Testis (tissue), 2 donors: Measurements from ENCODE around the gene TBCCD1.

ENCODE experiments used
- POLR2A ChIP-seq: fragments of 450-650 bp; IDR thresholded peaks from one replicate; pipeline ENCODE4 v1.6.1; 2017; ENCODE audit warnings: antibody characterized with exemption, mild to moderate bottlenecking, moderate library complexity
- TF ChIP-seq, protein P1 (sequence below), 3 experiments: fragments of 450-650 bp in 2 of 3; fragments of 200-600 bp in 1 of 3; sonication (generic) in 1 of 3; IDR thresholded peaks; one replicate each; pipeline ENCODE4 v1.5.1; 2016 to 2019; ENCODE audit warnings: antibody characterized with exemption in 3 of 3, mild to moderate bottlenecking in 2 of 3, moderate library complexity in 1 of 3

DNA sequence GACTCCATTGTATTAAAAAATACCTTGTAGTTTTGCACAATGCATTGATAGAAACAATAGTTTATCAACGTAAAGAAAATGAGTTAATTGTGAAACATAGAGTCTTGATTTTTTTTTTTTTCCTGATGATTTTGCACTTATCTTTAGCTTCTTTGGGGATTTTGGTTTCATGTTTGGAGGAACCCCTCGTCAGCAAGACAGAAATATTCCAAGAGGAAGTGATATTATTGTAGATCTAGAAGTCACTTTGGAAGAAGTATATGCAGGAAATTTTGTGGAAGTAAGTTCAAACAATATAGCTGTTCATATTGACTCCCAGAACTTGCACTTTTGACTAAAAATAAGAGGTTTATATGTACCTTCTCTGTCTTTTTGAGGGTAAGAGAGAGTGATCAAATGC is 10.4 kb upstream of the TBCCD1 start:
- TF ChIP-seq, protein P1, sequence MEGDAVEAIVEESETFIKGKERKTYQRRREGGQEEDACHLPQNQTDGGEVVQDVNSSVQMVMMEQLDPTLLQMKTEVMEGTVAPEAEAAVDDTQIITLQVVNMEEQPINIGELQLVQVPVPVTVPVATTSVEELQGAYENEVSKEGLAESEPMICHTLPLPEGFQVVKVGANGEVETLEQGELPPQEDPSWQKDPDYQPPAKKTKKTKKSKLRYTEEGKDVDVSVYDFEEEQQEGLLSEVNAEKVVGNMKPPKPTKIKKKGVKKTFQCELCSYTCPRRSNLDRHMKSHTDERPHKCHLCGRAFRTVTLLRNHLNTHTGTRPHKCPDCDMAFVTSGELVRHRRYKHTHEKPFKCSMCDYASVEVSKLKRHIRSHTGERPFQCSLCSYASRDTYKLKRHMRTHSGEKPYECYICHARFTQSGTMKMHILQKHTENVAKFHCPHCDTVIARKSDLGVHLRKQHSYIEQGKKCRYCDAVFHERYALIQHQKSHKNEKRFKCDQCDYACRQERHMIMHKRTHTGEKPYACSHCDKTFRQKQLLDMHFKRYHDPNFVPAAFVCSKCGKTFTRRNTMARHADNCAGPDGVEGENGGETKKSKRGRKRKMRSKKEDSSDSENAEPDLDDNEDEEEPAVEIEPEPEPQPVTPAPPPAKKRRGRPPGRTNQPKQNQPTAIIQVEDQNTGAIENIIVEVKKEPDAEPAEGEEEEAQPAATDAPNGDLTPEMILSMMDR (IDR thresholded peaks at IDR 0.05), result no peak
- no peak for TF ChIP-seq POLR2A
